GM21723 (cell line): ENCODE measurements around the gene NEURL1.
A peak's percentile ranks its signal among the peaks of the same experiment; 100 is the strongest.
"Not testable (repeated sequence)": the region's sequence is repeated elsewhere in the genome, so short reads cannot be mapped to it uniquely, and the experiment has no call there.

ENCODE experiments used
- ATAC-seq: cut with Tn5 transposase; IDR thresholded peaks from one replicate; pipeline ENCODE4 v1.9.1; 2021; ENCODE audit warnings: mild to moderate bottlenecking, moderate library complexity; ENCODE audit not compliant: unreplicated experiment

The NEURL1 gene

GRCh38 chr10:103513380-103514060 lies 20.0 kb downstream of the NEURL1 start:
- ATAC-seq, result no peak

- ATAC-seq, result no peak
These were observed 20.7 kb downstream of the NEURL1 start for GRCh38 chr10:103514244-103514643.

- no peak for ATAC-seq
These were observed 24.0 kb downstream of the NEURL1 start for GRCh38 chr10:103517234-103518085.

GRCh38 chr10:103519798-103520197 lies 26.3 kb downstream of the NEURL1 start:
- ATAC-seq, result no peak

- not testable (repeated sequence) for ATAC-seq
These were observed 28.5 kb downstream of the NEURL1 start for GRCh38 chr10:103522006-103522405.

- no peak for ATAC-seq
These were observed 30.2 kb downstream of the NEURL1 start for GRCh38 chr10:103523683-103524082.

GRCh38 chr10:103525901-103526300 lies 32.4 kb downstream of the NEURL1 start:
- ATAC-seq, result no peak

GRCh38 chr10:103527476-103527875 lies 34.0 kb downstream of the NEURL1 start:
- not testable (repeated sequence) for ATAC-seq

- ATAC-seq, result no peak
These were observed 35.0 kb downstream of the NEURL1 start for GRCh38 chr10:103528549-103528948.

- no peak for ATAC-seq
These were observed 36.0 kb downstream of the NEURL1 start for GRCh38 chr10:103529539-103529938.

- no peak for ATAC-seq
These were observed 40.3 kb downstream of the NEURL1 start for GRCh38 chr10:103533827-103534226.

- ATAC-seq, result no peak
These were observed 41.4 kb downstream of the NEURL1 start for GRCh38 chr10:103534621-103535498.

- ATAC-seq, result no peak
These were observed 42.1 kb downstream of the NEURL1 start for GRCh38 chr10:103535595-103535994.

- ATAC-seq, result no peak
These were observed 46.2 kb downstream of the NEURL1 start for GRCh38 chr10:103539751-103540150.

GRCh38 chr10:103540722-103541121 lies 47.2 kb downstream of the NEURL1 start:
- ATAC-seq, result no peak

GRCh38 chr10:103541616-103542015 lies 48.1 kb downstream of the NEURL1 start:
- no peak for ATAC-seq

GRCh38 chr10:103542764-103543616 lies 49.5 kb downstream of the NEURL1 start:
- ATAC-seq, result peak; percentile 55

GRCh38 chr10:103543617-103544525 lies 50.4 kb downstream of the NEURL1 start:
- no peak for ATAC-seq

GRCh38 chr10:103544657-103545310 lies 51.3 kb downstream of the NEURL1 start:
- no peak for ATAC-seq
